ENCODE data around the gene NFAT5.
A peak's percentile ranks its signal among the peaks of the same experiment; 100 is the strongest.

The NFAT5 gene

DNA sequence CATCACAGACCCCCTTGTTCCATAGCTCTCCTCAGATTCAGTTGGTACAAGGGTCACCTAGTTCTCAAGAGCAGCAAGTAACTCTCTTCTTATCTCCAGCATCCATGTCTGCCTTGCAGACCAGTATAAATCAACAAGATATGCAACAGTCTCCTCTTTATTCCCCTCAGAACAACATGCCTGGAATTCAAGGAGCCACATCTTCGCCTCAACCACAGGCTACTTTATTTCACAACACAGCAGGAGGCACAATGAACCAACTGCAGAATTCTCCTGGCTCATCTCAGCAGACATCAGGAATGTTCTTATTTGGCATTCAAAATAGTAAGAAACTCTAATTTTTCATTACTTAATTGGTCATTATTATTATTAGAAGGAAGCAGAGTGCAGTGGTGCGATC is 128.2 kb downstream of the NFAT5 start:
- DNase-seq (ENCODE audit: low read depth, low spot score), result no peak
- H3K27ac ChIP-seq, result no peak overlapping the region

DNA sequence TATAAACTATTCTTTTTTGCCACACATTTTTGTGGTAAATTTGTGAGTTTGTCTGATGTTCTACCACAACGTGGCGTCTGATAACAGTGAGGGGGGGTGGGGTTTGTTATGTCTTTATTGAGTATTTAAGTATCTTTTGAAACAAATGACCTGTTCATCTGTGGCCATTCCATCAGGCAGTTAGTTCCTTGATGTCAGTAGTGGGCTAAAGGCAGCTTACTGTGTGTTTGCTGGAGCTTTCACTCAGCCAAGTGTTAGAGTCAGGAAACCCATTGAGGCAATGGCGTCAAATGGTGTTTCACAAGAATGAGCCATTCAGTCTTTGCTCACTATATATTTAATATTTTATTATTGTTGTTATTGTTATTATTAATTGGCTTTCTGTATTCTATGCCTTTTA is 132.6 kb downstream of the NFAT5 start:
- DNase-seq (ENCODE audit: low read depth, low spot score), result no peak
- no peak overlapping the region for H3K27ac ChIP-seq

DNA sequence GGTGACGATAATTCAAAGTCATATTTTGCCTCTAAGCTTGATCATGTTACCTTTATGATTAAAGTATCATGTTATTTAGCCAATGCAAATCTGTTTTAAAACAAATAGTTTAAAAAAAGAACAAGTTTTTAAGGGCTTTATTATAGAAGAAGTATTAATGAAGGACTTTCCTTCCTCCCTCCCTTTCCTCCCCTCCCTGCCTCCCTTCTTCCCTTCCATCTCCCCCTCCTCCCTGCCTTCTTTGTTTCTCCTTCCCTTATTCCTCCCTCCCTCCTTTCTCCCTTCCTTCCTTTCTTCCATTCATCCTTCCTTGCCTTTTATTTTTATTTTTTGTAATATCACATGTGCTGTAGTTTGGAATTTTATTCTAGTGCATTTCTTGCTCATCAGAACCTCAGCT is 134.1 kb downstream of the NFAT5 start:
- no peak overlapping the region for H3K27ac ChIP-seq
- no peak for DNase-seq (ENCODE audit: low read depth, low spot score)

DNA sequence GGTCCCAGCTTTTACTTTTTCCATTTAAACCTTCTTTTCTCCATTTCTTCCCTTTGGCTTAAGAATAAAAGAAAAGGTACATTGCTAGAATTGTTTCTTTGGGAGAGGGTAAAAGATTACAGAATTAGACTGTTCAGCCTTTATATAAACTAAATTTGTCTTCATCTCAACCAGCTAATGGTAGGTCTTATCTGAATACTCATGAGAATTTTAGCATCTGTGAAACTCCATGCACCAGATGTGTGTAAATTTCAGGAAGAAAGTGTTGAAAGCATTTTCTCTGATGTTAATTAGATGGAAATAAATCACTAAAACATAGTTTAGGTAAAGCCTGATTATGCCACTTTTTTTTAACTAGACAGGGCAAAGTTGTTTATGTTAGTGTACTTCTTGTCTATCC is 135.7 kb downstream of the NFAT5 start:
- H3K27ac ChIP-seq, result no peak overlapping the region
- DNase-seq (ENCODE audit: low read depth, low spot score), result no peak

DNA sequence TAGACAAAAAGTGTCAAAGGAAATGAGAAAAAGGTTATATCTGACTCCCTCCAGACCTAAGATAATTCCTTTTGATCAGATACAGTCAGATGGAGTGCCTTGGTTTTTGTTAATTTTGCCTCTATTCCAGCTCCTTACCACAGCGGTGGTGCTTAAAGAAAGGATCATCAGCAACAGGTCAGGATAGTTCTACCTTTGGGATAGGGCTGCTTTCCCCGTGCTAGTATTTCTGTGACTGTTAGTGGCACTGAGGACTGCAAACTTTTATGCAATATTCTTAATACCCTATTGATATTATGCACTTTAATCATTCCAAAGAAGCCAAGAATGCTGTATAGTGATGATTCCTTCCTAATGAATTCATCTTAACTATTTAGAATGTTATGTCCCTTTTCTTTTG is 136.1 kb downstream of the NFAT5 start:
- no peak for DNase-seq (ENCODE audit: low read depth, low spot score)
- no peak overlapping the region for H3K27ac ChIP-seq

DNA sequence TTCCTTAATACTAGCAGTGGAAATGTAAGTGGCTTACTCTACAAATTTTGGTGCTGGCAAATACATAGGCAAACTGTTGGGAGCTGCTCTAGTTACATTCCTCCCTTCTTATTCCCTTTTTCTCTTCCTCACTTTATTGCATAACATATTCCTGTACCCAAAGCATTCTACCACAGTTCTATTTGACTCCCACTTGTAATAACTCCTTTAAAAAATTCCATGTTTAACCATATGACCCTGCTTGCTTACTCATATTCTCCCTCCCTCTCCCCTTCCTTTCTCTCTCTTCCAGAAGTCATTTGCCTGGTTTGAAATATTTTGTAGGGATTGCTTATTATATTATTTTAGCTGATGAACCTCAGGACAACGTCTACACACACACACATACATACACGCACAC is 137.9 kb downstream of the NFAT5 start:
- no peak overlapping the region for H3K27ac ChIP-seq
- DNase-seq (ENCODE audit: low read depth, low spot score), result no peak

DNA sequence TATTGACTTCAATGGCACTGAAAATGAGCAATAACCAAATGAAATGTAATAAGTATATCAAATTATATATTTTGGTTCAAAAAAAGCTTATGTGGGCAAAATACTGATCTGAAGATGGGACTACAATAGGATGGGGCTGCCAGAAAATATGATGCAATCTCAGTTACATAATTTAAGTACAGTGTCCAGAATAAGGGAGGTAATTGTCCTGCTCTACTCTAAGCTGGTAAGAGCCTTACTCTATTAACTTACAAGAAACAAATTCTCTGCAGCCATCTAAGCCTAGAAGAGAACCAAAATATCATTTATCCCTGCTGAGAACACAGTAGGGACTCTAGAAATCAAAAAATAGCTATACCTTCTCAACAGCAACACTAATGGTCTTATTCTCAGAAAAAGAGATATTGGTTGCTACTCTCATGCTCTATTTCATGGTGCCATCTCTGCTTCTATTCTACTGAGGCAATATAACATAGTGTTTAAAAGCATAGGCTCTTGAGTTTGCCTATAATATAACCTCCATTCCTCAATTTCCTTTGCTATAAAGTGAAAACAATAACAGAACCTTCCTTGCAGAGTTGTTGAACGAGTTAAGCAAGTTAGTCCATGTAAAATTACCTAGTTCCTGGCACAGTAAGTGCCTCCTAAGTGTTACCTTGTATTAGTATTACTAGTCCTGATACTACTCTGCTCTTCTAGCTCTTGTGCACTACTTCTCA is 140.6 kb downstream of the NFAT5 start:
- H3K27ac ChIP-seq, result peak overlapping the region; percentile 56
- no peak for DNase-seq (ENCODE audit: low read depth, low spot score)

DNA sequence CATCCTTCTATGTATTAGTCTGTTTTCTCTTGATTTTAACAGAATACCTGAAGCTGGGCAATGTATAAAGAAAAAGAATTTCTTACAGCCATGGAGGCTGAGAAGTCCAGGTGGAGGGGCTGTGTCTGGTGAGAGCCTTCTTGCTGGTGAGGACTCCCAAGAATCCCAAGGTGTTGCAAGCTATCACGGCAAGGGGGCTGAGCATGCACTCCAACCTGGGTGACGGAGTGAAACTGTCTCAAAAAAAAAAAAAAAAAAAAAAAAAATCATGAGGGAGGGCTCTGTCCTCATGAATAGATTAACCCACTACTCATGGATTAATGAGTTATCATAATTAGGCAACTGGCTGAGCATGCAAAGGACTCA is 141.2 kb downstream of the NFAT5 start:
- DNase-seq (ENCODE audit: low read depth, low spot score), result no peak
- peak overlapping the region; percentile 56 for H3K27ac ChIP-seq

DNA sequence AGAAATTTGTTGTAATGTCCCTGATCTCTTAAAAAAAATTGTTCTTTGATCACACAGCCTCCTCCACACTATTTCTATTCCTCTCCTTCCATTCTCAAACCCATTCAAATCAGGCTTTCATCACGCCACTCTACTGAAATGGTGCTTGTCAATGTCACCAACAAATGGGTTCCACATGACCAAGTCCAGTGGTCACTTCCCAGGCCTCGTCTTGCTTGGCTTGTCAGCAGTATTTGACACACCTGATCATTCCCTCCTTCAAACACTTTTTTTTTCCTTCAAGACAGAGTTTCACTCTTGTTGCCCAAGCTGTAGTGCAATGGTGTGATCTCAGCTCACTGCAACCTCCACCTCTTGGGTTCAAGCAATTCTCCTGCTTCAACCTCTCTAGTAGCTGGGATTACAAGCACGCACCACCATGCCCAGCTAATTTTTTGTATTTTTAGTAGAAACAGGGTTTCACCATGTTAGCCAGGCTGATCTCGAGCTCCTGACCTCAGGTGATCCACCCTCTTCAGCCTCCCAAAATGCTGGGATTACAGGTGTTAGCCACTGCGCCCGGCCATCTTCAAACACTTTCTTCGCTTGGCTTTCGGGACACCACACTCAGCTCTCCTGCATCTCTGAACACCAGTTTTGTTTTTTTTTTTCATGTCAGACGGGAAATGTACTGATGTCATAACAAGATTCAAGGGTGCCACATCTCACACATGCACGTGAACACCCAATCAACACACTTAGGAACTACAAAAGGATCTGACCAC is 142.3 kb downstream of the NFAT5 start:
- H3K27ac ChIP-seq, result no peak overlapping the region
- no peak for DNase-seq (ENCODE audit: low read depth, low spot score)

DNA sequence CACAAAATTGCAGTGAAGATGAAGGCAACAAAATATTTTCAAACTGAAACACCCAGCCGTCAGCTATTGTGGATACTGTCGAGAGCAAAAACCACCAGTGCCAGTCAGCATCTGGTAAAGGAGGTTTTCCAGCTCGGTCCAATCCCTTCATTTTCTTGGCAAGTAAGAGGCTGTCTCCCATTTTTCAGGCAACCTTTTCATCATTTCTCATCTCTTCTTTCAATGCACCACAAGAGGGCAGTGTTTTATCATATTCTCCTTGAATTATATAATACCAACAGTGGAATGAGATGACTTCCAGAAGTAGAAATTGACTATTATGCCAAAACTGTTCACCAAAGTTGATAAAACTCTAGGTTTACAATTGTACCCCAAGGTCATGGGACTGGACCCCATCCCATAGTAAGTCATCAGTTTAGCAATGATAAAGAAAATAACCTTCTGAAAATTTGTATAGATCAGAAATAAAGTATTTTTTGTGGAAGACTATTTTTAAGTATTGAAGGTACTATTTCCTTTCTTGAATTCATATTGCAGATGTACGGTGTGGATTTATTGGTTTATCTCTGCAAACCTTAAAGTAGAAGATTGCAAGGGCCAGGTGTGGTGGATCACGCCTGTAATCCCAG is 143.8 kb downstream of the NFAT5 start:
- no peak for DNase-seq (ENCODE audit: low read depth, low spot score)

DNA sequence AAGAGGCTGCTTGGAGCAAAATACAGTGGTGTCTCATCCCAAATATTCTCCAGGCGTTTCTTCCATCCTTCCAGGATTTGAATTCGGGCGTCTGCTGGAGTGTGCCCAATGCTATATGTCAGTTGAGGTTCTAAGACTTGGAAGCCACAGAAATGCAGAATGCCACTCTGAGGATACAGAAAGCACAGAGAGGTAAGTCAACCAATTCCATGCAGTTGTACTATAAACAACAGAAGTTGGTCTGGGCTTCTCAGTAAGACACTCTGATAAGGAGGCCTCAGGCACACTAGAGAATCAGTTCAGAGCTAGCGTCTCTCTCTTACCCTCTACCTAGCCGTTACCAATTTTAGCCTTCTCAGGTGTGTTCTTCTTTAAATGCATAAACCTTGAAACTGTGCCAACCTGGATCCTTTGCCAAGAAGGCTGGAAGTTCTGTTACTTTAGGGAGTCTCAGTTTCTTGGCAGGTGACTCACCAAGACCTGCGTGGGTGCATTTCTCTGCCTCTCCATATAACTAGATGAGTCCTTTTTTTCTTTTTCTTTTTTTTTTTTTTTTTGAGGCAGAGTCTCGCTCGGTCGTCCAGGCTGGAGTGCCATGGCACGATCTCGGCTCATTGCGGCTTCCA is 145.5 kb downstream of the NFAT5 start:
- H3K27ac ChIP-seq, result peak overlapping the region; percentile 67

More for the DNA sequence above, 143.8 kb downstream of the NFAT5 start:
- peak overlapping the region; percentile 67 for H3K27ac ChIP-seq

DNA sequence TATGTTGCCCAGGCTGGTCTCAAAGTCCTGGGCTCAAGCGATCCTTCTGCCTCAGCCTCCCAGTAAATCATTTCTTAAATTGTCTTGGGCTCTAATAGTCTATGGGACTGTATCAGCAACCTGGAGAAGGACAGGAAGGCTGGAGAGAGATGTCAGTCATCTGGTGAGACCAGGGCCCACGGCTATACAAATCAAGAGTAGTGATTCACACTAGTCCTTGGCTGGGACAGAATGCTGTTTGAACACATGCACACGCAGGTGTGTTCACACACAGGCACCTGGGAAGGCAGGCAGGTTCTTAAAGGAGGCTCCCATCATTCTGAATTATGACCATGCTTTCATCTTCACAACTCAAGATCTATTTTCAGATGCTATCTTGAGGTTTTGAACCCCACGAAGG is 146.5 kb downstream of the NFAT5 start:
- DNase-seq (ENCODE audit: low read depth, low spot score), result no peak
- H3K27ac ChIP-seq, result peak overlapping the region; percentile 67

More for the DNA sequence above, 145.5 kb downstream of the NFAT5 start:
- peak; percentile 87 for DNase-seq (ENCODE audit: low read depth, low spot score)

DNA sequence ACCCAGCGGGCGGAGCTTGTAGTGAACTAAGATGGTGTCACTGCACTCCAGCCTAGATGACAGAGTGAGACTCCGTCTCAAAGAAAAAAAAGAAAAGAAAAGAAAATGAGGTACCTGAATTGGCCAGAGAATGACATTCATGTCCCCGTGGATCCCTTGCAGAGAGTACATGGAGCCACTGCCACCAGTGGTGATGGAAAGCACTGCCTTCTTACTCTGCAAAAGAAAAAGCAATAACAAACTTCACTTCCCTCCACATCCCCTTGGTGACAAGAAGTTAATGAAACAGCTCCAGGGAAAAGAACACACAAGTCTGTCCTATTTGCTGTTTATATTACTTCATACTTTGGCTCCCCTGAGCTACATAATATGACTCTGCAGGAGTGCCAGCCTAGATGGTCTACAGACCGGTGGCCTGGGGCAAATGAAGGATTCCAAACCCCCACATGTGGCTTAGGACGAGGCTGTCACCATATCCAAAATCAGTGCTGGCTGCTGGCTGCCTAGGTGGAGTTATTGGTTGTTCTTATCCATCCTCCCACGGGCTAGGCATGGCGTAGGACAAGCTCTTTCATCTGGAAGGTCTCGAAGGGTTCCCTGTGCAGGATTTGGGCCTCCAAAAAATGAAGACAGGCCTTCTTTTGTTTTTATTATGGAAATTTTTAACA is 147.3 kb downstream of the NFAT5 start:
- no peak for DNase-seq (ENCODE audit: low read depth, low spot score)
- H3K27ac ChIP-seq, result no peak overlapping the region

DNA sequence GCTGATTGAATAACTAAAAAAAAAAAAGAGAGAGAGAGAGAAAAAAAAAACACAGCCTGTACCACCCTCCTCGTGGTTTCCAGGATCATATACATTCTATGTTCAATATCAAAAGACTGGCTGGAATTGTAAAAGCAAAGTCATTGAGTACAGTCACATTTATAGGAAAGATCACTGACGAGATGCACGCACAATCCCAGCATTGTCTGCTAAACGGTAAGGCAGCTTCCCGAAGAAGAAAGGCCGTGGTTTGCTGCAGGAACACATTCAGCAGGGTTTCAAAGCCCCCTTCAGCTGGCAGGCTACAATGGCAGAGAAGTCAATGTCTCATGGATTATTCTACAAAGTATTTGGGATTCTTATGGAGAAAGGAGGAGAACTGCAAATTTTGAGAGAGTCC is 151.3 kb downstream of the NFAT5 start:
- DNase-seq (ENCODE audit: low read depth, low spot score), result no peak
- no peak overlapping the region for H3K27ac ChIP-seq

DNA sequence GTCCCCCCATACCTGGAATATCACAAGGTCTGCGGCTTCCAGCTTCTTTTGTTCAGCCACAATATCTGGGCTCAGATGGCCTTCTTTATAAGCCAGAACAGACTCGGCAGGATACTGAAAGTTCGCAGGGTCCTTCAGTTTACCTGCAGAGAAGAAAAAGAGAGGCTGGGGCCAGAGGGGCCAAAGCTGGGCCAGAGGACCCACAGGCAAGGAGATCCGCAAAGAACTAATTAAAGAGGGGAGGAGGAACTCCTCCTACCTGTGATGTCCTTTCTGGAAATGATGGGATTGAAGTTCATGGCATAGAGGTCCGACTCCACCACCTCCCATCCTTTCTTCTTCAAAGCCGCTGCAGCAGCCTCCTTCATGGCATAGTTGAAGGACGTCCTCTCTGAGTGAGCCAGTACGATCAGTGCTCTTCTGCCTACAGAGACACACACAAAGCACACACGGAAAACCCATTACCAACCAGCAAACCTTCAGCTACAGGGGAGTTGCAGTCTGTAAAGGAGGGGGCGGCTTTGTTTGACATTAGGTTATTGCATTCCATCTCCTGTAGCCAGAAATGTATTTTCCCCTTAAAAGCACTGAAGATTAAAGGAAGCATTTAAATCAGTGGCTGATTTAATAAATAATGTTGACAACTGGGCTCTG is 152.5 kb downstream of the NFAT5 start:
- DNase-seq (ENCODE audit: low read depth, low spot score), result no peak
- no peak overlapping the region for H3K27ac ChIP-seq

DNA sequence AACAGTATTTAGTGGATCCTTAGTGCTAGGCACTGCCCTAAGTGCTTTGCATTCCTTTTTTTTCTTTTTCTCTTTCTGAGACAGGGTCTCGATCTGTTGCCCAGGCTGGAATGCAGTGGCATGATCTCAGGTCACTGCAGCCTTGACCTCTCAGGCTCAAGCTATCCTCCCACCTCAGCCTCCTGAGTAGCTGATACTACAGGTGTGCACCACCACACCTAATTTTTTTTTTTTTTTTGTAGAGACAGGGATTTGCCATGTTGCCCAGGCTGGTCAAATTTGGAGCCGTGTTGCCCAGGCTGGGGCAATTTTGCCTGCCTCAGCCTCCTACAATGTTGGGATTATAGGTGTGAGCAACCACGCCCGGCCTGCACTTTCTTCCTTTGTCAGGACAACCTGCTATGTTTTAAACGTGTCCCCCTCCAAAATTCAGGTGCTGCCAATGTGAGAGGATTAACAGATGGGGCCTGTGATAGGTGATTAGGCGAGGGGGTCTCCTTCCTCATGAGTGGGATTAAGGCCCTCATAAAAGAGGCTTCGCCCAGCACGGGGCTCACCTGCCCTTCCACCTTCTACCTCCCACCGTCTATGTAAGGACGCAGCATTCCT is 155.2 kb downstream of the NFAT5 start:
- DNase-seq (ENCODE audit: low read depth, low spot score), result no peak
- no peak overlapping the region for H3K27ac ChIP-seq

DNA sequence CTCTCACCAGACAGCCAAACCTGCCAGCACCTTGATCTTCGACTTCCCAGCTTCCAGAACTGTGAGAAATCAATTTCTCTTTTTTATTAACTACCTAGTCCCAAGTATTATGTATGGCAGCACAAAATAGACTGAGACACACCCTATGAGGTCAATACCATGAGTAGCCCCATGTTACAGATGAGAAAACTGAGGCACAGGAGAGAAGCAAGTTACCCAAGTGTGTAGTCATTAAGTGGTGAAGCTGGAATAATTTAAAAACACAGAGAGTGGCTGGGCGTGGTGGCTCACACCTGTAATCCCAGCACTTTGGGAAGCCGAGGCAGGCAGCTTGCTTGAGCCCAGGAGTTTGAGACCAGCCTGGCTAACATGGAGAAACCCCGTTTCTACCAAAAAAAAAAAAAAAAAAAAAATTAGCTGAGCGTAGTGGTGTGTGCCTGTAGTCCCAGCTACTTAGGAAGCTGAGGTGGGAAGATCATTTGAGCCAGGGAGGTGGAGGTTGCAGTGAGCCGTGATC is 155.7 kb downstream of the NFAT5 start:
- DNase-seq (ENCODE audit: low read depth, low spot score), result no peak
- H3K27ac ChIP-seq, result no peak overlapping the region

DNA sequence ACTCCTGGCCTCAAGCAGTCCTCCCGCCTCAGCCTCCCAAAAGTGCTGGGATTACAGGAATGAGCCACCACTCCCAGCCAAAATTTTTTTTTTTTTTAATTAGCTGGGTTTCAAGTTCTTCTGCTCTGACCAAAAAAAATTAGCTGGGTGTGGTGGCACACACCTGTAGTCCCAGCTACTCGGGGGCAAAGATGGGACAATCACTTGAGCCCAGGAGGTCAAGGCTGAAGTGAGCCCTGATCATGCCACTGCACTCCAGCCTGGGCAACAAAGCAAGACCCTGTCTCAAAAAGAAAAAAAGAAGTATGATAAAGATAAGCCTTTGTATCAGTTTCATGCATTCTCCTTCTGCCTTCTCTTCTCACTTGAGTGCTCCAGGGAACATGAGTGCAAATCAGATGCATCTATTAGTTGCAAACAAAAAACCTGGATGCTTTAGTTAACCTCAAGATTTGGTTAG is 158.7 kb downstream of the NFAT5 start:
- no peak overlapping the region for H3K27ac ChIP-seq
- DNase-seq (ENCODE audit: low read depth, low spot score), result no peak

DNA sequence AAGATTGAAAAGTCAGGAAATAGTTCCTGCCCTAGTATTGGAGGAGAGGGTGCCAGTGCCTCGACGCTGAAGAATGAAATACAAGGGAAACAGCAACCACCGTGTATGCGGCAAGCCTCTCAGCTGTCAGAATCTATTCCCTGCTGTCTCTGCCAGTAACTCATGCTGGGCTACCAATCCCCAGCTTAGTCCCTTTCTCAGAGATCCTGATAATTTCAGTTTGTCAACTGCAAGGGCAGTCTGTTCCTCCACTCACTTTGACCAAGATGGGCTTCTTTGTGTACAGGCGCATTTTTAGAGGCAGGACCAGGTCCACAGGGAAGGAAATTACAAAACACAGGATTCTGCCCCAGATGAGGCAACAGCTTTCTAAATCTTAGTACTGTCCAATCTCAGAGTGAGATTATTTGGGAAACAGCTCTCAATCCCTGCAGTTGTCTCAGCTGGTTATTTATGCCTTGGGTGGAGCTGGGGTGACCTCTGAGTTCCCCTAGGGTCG is 159.3 kb downstream of the NFAT5 start:
- no peak for DNase-seq (ENCODE audit: low read depth, low spot score)
- peak overlapping the region; percentile 87 for H3K27ac ChIP-seq
